GM19467 (cell line): ENCODE data around the gene DYNC1LI1.
A peak's percentile ranks its signal among the peaks of the same experiment; 100 is the strongest.
"Not testable (repeated sequence)": the region's sequence is repeated elsewhere in the genome, so short reads cannot be mapped to it uniquely, and the experiment has no call there.

Experiments
- ATAC-seq: cut with Tn5 transposase; IDR thresholded peaks from one replicate; pipeline ENCODE4 v1.9.1; 2021; ENCODE audit warnings: mild to moderate bottlenecking, moderate library complexity; ENCODE audit not compliant: unreplicated experiment

DYNC1LI1 gene

GRCh38 chr3:32584660-32585059 is 14.0 kb upstream of the DYNC1LI1 start:
- ATAC-seq, result no peak

DNA sequence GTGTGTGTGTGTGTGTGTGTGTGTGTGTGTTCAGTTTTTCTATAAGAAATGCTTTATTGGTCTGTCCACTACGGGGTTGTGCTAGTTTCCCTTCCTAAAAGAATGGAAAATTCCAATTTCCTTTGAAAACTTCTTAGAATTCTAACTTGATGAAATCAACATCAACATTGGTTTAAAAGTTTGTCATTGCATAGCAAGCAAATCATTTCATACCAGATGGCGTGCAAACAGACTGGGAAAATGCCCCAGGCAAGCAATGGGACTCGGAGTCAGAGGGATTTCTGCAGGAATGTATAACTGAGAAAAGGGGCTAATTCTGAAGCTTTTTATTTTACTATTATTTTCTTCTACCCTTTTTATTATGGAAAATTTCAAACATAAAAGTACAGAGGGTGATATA is 13.1 kb upstream of the DYNC1LI1 start:
- ATAC-seq, result no peak

GRCh38 chr3:32578669-32579068 is 8.0 kb upstream of the DYNC1LI1 start:
- not testable (repeated sequence) for ATAC-seq

DNA sequence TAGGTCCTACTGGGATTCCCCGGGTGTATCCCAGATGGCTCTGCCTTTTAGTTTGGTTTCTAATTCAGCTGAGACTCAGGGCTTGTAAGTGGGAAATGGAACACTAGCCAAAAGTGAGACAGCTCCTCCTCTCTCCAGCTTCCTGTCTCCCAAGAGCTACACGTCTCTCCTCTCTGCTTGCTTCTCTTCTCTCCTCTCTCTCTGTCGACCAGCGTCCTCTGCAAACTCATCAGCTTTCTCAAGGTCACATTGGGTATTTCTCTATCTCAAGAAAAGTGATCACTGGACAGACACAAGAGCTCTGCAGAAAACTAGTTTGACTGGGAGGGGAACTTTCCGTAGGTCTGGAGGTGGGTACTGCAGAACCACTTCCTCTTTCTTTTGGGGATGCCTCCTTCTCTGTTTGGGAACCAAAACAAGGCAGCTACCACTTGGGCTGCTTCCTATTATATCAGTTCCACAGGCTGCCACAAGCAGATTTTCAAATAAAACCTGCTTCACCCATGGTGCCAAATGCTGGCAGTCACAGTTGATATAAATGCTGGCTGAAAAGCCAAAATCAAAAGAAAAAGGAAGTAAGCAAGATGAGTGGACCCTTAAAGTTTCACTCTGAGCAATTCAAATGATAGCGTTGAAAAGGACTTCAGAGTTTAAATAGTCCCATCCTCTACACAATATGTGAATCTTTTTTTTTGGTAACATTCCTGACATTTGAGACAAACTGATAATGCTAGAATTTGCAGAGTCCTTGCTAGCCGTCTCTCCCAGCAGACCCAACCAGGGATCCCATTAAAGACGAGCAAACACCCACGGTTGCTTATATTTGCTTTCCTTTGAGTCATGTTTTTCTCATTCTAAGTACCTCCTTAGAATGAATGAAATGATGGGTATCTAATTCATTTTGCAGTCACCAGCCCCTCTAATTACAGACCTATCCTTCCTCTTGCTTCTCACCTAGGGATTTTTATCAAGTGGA is 7.2 kb upstream of the DYNC1LI1 start:
- ATAC-seq, result peak; percentile 81

DNA sequence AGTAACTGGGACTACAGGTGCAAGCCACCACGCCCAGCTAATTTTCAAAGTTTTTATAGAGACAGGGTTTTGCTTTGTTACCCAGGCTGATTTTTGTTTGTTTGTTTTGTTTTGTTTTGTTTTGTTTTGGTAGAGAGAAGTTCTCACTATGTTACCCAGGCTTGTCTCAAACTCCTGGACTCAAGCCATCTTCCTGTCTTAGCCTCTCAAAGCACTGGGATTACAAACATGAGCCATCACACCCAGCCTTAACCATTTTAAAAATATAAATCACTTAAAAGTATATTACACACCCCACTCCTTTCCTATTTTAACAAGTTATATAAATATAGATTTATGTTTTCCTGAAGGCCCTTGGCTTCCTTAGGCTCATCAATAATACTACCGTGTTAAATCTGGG is 6.5 kb upstream of the DYNC1LI1 start:
- no peak for ATAC-seq

- ATAC-seq, result no peak
These were observed 4.9 kb upstream of the DYNC1LI1 start for GRCh38 chr3:32575451-32576113.

DNA sequence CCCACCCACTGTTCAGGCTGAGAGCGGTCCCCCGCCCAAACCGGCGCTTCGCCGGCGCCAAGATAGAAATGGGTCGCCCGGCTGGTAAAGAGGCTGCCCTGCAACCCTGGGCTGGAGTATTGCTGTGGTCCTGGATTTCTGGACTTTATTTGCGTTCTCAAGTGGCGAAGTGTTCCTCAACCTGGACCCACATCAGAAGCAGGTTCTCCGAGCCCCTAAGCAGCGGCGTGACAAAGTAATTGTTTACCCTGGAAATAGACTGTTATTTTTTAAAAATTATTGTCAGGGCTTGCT is 481 bp upstream of the DYNC1LI1 start:
- ATAC-seq, result peak; percentile 33

- ATAC-seq, result peak; percentile 45
These were observed 878 bp downstream of the DYNC1LI1 start for GRCh38 chr3:32569540-32570420.

- no peak for ATAC-seq
These were observed 1.7 kb downstream of the DYNC1LI1 start for GRCh38 chr3:32568953-32569352.

DNA sequence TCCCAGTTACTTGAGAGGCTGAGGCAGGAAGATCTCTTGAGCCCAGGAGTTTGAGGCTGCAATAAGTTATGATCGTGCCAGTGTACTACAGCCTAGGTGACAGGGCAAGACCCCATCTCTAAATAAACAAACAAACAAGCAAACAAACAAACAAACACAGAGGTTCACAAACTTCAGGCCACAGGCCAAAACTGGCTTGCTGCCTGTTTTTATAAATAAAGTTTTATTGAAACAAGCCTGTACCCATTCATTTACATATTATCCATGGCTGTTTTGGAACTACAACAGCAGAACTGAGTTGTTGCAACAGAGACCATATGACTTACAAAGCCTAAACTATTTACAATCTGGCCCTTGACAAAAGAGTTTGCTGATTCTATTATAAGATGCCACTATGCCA is 6.5 kb downstream of the DYNC1LI1 start:
- ATAC-seq, result no peak

- ATAC-seq, result no peak
These were observed 8.0 kb downstream of the DYNC1LI1 start for GRCh38 chr3:32562640-32563039.

- no peak for ATAC-seq
These were observed 12.9 kb downstream of the DYNC1LI1 start for GRCh38 chr3:32557640-32558352.

DNA sequence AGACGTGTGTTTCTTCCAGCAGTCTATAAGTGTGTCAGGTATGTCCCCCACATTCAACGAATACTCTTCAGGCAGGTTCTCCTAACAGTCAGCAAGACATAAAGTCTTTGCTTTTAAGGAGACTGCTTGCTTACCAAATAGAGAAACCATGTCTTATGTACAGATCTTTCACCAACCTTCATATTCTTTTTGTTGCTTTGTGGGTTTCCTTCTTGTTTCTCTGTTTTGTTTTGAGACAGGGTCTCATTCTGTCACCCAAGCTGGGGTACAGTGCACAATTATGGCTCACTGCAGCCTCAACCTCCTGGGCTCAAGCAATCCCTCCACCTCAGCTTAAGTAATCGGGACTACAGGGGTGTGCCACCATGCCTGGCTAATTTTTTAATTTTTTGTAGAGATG is 14.3 kb downstream of the DYNC1LI1 start:
- ATAC-seq, result no peak

GRCh38 chr3:32553973-32554372 is 16.7 kb downstream of the DYNC1LI1 start:
- ATAC-seq, result no peak

DNA sequence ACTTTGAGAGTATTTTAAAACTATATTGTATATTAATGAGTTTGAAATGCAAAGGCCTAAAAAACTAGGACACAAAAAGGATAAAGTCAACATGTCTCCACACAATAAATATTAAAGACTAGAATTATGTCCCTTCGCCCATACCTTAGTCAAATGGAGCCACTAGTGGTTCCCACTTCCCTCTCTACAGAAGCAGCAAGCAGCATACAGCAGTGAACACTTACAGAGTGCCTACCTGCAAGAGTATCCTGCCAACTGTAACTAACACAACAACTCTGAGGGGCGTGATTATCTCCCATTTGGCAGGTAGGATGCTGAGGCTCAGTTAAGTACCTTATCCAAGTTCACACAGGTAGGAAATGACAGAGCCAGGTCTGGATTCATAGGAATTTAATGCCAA is 17.2 kb downstream of the DYNC1LI1 start:
- no peak for ATAC-seq

DNA sequence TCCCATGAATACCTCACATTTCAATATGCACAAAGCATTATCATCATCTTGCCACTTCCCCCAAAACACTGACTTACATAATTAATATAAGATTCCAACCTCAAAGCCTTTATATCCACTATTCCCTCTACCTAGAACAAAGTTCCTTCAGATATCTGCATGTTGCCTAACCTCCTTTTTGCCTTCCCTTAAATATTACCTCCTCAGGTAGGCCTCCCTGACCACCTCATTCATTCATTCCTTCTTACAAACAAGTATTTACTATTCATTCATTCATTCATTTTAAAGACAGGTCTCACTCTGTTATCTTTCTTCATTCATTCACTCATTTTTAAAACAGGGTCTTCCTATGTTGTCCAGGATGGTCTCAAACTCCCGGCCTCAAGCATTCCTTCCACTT is 18.6 kb downstream of the DYNC1LI1 start:
- ATAC-seq, result no peak

- ATAC-seq, result no peak
These were observed 19.2 kb downstream of the DYNC1LI1 start for GRCh38 chr3:32551496-32551895.

DNA sequence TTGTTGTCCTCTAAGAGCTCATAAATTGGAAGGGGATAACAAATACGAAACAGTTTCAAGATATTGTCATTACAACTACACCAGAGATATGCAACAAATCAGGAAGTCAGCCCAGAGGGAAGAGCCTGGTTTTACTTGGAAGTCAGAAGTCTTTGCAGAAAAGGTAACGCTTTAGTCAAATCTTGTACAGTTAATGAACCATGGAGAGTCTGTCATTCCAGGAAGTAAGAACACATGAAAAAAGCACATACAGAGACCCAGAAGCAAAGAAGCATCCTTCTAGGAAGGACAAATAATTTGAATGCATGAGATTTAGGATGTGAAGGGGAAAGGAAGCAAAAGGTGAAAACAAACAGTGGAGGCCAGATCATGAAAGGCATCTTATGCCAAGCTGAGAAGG is 19.6 kb downstream of the DYNC1LI1 start:
- ATAC-seq, result no peak

DNA sequence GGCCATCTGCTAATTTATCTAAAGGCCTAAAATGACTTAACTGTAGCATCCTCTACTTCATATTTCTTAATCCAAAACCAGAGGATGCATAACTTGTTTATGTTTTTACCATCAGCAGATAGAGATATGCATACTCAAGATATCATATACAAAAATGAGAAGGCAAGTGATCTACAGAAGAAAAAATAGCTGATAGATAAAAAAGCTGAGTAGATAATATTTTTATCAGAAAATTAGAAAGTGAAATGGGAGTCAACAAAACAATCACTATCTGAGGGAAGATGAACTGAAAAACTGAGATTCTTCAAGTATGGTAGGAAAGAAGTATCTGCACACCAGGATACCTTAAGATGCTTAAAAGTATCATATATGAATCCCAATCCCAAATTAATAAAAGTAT is 25.4 kb downstream of the DYNC1LI1 start:
- no peak for ATAC-seq

DNA sequence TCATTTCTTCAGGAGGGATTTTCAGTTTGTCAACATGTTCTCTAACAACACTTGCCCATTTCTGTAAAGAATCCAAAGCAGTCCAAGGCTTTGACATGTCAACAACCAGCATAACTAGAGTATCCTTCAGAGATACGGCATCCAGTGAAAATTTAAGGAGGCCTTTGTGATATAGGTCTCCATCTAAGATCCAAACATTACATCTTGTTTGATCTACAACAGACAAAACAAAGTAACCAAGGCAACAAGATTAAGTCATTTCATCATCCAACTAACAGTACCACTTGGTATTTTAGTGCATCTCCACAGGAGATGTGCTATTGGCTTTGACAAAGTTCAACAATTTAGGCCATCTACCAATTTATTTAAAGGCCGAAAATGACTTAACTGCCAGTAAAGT is 25.8 kb downstream of the DYNC1LI1 start:
- ATAC-seq, result no peak

- ATAC-seq, result no peak
These were observed 27.9 kb downstream of the DYNC1LI1 start for GRCh38 chr3:32542807-32543206.
